Osteocyte (in vitro differentiated cells): Measurements from ENCODE around the gene JOSD2. TPM values are rescaled to one million over a fixed set of nuclear protein-coding genes. Genes with fewer than 3 reads are reported as not detected.

Source experiments
- DNase-seq: peaks from one replicate; pipeline ENCODE4 v3.0.0; 2021; ENCODE audit warnings: mixed read lengths; ENCODE audit not compliant: unreplicated experiment; ENCODE audit errors: extremely low spot score
- H3K27ac Mint-ChIP-seq: one replicate; pipeline ENCODE4 v1.8.0; 2021; ENCODE audit warnings: mild to moderate bottlenecking, mixed read lengths; ENCODE audit not compliant: unreplicated experiment
- H3K27me3 Mint-ChIP-seq: one replicate; pipeline ENCODE4 v1.8.0; 2021; ENCODE audit warnings: mixed read lengths; ENCODE audit not compliant: unreplicated experiment
- H3K36me3 Mint-ChIP-seq: one replicate; pipeline ENCODE4 v1.8.0; 2021; ENCODE audit warnings: mixed read lengths; ENCODE audit not compliant: unreplicated experiment
- H3K4me1 Mint-ChIP-seq: one replicate; pipeline ENCODE4 v1.8.0; 2021; ENCODE audit warnings: mixed read lengths; ENCODE audit not compliant: unreplicated experiment
- H3K4me3 Mint-ChIP-seq: one replicate; pipeline ENCODE4 v1.8.0; 2021; ENCODE audit warnings: mild to moderate bottlenecking, moderate library complexity, mixed read lengths; ENCODE audit not compliant: unreplicated experiment
- H3K9me3 Mint-ChIP-seq: one replicate; pipeline ENCODE4 v1.8.0; 2021; ENCODE audit warnings: mixed read lengths; ENCODE audit not compliant: unreplicated experiment
- total RNA-seq: library from RNA; stranded (reverse); gene quantifications from 2 replicates; pipeline ENCODE4 v1.2.1, GENCODE V29; 2021
- TF ChIP-seq, protein P1 (sequence below): fragments of 200-600 bp; sonication (generic); IDR thresholded peaks from 2 replicates; pipeline ENCODE4 v1.5.0; 2021; ENCODE audit warnings: antibody characterized with exemption, mild to moderate bottlenecking, moderate library complexity

JOSD2 gene
- total RNA-seq, 1 donor from 2014 or later = 43.7 TPM

DNA sequence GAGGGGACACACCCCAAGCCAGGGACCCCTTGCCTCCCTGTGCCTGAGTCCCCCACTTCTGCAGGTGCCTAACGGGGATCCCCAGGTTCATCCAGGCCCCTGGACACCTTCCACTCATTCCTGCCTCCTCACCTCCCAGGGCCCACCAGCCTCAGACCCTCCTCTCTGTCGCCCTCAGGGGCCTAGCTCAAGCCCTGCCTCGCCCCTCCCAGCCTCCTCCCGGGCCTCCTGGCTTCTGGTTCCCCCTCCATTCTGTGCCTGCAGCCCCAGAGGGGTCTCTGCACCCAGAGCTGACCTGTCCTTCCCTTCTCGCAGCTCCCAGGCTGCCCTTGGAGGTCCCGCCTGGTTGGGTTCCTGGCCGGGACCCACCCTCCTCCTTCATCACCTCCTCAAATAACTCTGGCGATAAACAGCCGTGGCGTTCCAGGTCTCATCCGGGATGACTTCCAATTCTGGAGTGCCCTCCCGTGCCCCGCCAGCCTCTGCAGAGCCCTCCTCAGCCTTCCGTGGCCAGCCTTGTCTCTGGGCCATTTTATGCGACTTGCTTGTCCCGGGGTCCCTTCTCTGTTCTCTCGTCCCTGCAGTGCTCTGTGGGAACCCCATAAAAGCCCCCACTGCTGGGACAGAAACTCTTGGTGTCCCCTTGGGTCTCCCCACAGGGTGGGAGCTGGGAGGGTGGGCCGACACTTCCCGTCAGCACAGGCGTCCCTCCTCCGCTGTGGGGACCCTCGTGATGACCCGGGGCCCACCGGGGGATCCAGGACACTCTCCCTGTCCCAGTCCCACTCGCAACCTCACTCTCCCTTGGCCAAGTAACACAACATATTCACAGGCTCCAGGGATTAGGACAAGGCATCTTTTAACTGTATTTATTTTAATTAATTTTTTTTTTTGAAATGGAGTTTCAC, 9.2 kb downstream of the JOSD2 start:
- TF ChIP-seq, protein P1, sequence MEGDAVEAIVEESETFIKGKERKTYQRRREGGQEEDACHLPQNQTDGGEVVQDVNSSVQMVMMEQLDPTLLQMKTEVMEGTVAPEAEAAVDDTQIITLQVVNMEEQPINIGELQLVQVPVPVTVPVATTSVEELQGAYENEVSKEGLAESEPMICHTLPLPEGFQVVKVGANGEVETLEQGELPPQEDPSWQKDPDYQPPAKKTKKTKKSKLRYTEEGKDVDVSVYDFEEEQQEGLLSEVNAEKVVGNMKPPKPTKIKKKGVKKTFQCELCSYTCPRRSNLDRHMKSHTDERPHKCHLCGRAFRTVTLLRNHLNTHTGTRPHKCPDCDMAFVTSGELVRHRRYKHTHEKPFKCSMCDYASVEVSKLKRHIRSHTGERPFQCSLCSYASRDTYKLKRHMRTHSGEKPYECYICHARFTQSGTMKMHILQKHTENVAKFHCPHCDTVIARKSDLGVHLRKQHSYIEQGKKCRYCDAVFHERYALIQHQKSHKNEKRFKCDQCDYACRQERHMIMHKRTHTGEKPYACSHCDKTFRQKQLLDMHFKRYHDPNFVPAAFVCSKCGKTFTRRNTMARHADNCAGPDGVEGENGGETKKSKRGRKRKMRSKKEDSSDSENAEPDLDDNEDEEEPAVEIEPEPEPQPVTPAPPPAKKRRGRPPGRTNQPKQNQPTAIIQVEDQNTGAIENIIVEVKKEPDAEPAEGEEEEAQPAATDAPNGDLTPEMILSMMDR = no peak
- Mint-ChIP-seq H3K27ac (no peak overlapping the region), H3K4me3 (no peak overlapping the region), H3K4me1 (no peaks in the 10 kb centered on the region), H3K9me3 (no peaks in the 10 kb centered on the region), H3K27me3 (peaks cover 3% of the 10 kb centered on the region), H3K36me3 (peaks cover 3% of the 10 kb centered on the region)
- no peak for DNase-seq

- TF ChIP-seq, protein P1 = no peak
- peaks cover 3% of the 10 kb centered on the region for H3K36me3 Mint-ChIP-seq
- H3K4me3 Mint-ChIP-seq = no peak overlapping the region
- DNase-seq = no peak
- peaks cover 6% of the 10 kb centered on the region for H3K27me3 Mint-ChIP-seq
- no peaks in the 10 kb centered on the region for H3K9me3 Mint-ChIP-seq
- H3K27ac Mint-ChIP-seq = no peak overlapping the region
- no peaks in the 10 kb centered on the region for H3K4me1 Mint-ChIP-seq
Measured at GRCh38 chr19:50501186-50501567, 9.8 kb downstream of the JOSD2 start.

GRCh38 chr19:50500753-50501151, 10.2 kb downstream of the JOSD2 start:
- H3K9me3 Mint-ChIP-seq = no peaks in the 10 kb centered on the region
- H3K4me1 Mint-ChIP-seq = no peaks in the 10 kb centered on the region
- H3K4me3 Mint-ChIP-seq = no peak overlapping the region
- no peak overlapping the region for H3K27ac Mint-ChIP-seq
- peaks cover 3% of the 10 kb centered on the region for H3K36me3 Mint-ChIP-seq
- TF ChIP-seq, protein P1 = no peak
- DNase-seq = no peak
- H3K27me3 Mint-ChIP-seq = peaks cover 8% of the 10 kb centered on the region

DNA sequence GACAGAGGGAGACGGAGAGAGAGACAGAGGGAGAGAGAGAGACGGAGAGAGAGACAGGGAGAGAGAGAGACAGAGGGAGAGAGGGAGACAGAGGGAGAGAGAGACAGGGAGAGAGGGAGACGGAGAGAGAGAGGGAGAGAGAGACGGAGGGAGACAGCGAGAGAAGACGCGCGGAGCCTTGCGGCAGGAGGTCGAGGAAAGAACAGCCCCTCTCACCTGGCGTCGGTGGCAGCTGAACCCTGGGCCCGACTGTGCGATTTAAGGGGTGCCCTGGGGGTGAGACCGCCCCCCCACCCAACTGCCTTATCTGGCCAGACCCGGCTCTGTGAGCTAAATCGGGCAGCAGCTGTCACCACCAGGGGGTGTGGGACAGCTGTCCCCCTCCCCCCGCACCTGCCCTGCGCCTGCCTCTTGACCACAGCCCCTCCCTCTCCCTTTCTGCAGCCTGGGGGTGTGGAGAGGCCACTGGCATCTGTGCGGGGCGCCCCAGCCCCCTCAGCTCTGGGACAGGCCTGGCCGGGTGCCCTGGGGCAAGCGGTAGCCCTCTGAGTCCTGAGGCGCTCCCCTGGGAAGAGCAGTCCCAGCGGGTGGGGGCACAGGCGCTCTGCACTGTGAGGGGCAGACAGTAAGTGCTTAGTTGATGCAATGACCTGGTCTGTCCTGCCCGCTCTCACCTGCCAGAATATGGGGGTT, 10.8 kb downstream of the JOSD2 start:
- Mint-ChIP-seq H3K36me3 (no peaks in the 10 kb centered on the region), H3K9me3 (no peaks in the 10 kb centered on the region), H3K27me3 (peaks cover 11% of the 10 kb centered on the region), H3K4me1 (no peaks in the 10 kb centered on the region), H3K27ac (no peak overlapping the region), H3K4me3 (no peak overlapping the region)
- no peak for DNase-seq
- TF ChIP-seq, protein P1 = peak; percentile 17
